HFFc6 (cell line): Measurements from ENCODE around the gene LEMD1. TPM values are rescaled to one million over a fixed set of nuclear protein-coding genes. Genes with fewer than 3 reads are reported as not detected.
"Not testable (repeated sequence)": the region's sequence is repeated elsewhere in the genome, so short reads cannot be mapped to it uniquely, and the experiment has no call there.

ENCODE experiments used
- DNase-seq: peaks from one replicate; pipeline ENCODE4 v3.0.0-alpha.2; 2018
- H3K27ac Mint-ChIP-seq: 2 replicates; pipeline ENCODE4 v1.8.0; 2020; ENCODE audit warnings: mild to moderate bottlenecking, mixed read lengths
- H3K27me3 Mint-ChIP-seq: 2 replicates; pipeline ENCODE4 v1.8.0; 2021; ENCODE audit warnings: mild to moderate bottlenecking, moderate library complexity, mixed read lengths; ENCODE audit not compliant: insufficient read depth
- H3K36me3 Mint-ChIP-seq: 2 replicates; pipeline ENCODE4 v1.8.0; 2021; ENCODE audit warnings: low read depth, mixed read lengths
- H3K4me1 Mint-ChIP-seq: 2 replicates; pipeline ENCODE4 v1.8.0; 2020; ENCODE audit warnings: low read depth, mixed read lengths
- H3K4me3 Mint-ChIP-seq: 2 replicates; pipeline ENCODE4 v1.8.0; 2020; ENCODE audit warnings: mild to moderate bottlenecking, moderate library complexity, mixed read lengths
- H3K9me3 Mint-ChIP-seq: 2 replicates; pipeline ENCODE4 v1.8.0; 2020; ENCODE audit warnings: mild to moderate bottlenecking, mixed read lengths
- total RNA-seq, 6 experiments: library from RNA; stranded (reverse); fragmentation: NEBNext Ultra II Directional; extraction: Animal tissue kit (Norgen Biotek cat#: 25700); gene quantifications; 2 replicates in 1 of 6; 3 replicates in 5 of 6; pipeline ENCODE4 v1.2.3, GENCODE V29; 2021
- TF ChIP-seq, protein P1 (sequence below): fragments of 200-600 bp; sonication (generic); IDR thresholded peaks from 2 replicates; pipeline ENCODE4 v1.5.0; 2021; ENCODE audit warnings: antibody characterized with exemption, mild to moderate bottlenecking

Gene LEMD1
- total RNA-seq, 6 experiments from 2014 or later: not detected

DNA sequence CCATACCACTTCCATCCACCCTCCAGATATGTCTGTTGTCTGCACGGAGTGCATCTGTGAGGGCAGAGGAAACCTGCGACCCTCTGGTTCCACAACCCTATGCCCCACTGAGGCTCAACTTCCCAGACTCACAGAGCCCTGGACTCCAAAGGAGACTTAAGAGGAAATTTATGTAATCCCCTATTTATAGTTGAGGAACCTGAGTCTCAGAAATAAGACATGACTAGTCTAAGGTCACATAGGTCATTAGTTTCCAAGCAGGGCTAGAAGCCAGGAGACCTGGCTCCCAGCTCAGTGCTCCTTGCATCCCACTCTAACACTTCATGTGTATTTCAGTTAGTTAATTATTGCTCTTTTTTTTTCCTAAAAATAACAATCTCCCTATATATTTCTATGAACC, 15.7 kb upstream of the LEMD1 start:
- Mint-ChIP-seq H3K27ac (no peak overlapping the region), H3K9me3 (no peaks in the 10 kb centered on the region), H3K27me3 (peaks cover 52% of the 10 kb centered on the region), H3K4me1 (peaks cover 10% of the 10 kb centered on the region; the same call in 1 of the 2 replicates), H3K4me3 (no peak overlapping the region), H3K36me3 (no peaks in the 10 kb centered on the region)
- no peak for DNase-seq
- TF ChIP-seq, protein P1, sequence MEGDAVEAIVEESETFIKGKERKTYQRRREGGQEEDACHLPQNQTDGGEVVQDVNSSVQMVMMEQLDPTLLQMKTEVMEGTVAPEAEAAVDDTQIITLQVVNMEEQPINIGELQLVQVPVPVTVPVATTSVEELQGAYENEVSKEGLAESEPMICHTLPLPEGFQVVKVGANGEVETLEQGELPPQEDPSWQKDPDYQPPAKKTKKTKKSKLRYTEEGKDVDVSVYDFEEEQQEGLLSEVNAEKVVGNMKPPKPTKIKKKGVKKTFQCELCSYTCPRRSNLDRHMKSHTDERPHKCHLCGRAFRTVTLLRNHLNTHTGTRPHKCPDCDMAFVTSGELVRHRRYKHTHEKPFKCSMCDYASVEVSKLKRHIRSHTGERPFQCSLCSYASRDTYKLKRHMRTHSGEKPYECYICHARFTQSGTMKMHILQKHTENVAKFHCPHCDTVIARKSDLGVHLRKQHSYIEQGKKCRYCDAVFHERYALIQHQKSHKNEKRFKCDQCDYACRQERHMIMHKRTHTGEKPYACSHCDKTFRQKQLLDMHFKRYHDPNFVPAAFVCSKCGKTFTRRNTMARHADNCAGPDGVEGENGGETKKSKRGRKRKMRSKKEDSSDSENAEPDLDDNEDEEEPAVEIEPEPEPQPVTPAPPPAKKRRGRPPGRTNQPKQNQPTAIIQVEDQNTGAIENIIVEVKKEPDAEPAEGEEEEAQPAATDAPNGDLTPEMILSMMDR: no peak

GRCh38 chr1:205436776-205437410, 15.0 kb upstream of the LEMD1 start:
- DNase-seq: no peak
- H3K27ac Mint-ChIP-seq: no peak overlapping the region
- TF ChIP-seq, protein P1: no peak
- H3K4me3 Mint-ChIP-seq: no peak overlapping the region
- H3K9me3 Mint-ChIP-seq: no peaks in the 10 kb centered on the region
- H3K27me3 Mint-ChIP-seq: peaks cover 56% of the 10 kb centered on the region
- no peaks in the 10 kb centered on the region for H3K36me3 Mint-ChIP-seq
- H3K4me1 Mint-ChIP-seq: peaks cover 10% of the 10 kb centered on the region; the same call in 1 of the 2 replicates

DNA sequence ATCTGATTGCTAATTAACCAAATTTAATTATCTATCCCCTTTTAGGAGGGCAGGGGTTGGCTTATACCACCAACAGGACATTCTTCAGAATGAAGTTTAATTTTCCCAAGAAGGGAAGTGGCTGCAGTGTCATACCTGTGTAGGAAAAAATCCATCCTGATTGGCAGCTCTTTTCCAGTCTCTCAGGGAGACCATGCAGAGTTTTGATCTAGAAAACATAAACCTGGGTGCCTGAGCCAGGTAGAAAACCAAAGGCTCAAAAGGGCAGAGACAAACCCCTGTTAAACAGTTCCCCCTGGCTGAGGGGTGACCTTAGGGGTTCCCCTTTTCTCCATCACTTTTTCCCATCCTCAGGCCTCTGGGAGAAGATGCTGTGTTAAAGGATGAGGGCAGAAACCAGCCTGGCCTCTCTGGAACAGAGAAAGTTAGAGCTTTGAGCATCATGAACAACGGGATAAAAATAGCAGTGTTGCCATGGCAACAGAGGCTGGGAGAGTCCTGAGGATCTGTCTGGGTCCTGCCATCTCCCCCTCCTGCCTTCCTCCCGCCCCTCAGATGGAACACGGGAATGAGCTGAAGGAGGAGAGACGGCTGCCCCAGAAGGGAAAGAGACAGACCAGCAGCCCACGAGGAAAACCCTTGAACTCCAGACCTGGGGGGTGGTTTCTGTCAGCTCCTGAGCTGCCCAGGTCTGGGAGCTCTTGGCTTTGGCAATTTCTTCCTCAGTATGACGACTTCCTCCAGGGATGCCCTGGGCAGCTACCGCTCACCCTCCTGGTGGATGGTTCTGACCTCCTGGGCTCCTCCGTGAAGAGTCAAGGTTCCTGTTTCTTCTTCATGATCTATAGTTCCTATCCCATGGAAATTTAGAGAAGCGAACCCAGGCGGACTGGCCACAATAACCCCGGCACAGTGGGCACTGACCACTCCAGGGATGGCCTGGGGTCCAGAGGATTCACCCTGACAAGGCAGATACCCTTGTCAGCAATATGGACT, 14.0 kb upstream of the LEMD1 start:
- no peak overlapping the region for H3K27ac Mint-ChIP-seq
- TF ChIP-seq, protein P1: no peak
- no peaks in the 10 kb centered on the region for H3K9me3 Mint-ChIP-seq
- H3K4me3 Mint-ChIP-seq: no peak overlapping the region
- H3K4me1 Mint-ChIP-seq: peaks cover 4% of the 10 kb centered on the region; the same call in 1 of the 2 replicates
- H3K27me3 Mint-ChIP-seq: peaks cover 56% of the 10 kb centered on the region
- DNase-seq: no peak
- no peaks in the 10 kb centered on the region for H3K36me3 Mint-ChIP-seq

DNA sequence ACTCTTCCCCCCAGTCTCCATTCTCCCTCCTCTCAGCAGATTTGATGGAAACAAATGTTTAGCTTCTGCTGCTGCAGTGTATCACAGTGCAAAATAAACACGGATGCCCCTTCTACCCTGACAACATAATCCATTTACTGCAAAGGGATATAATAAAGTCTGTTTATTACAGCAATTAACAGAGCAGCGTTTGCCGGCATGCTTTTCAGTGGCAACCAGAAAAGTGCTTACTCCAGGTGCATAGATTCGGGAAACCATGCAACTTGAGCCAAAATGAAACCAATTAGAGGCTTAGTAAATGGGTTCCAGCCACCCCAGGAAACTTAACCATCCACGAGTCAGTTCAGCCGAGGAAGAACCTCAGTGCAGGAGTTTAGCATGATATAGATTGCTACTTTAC, 12.9 kb upstream of the LEMD1 start:
- Mint-ChIP-seq H3K36me3 (no peaks in the 10 kb centered on the region), H3K4me1 (no peaks in the 10 kb centered on the region), H3K4me3 (no peak overlapping the region), H3K27ac (no peak overlapping the region), H3K9me3 (no peaks in the 10 kb centered on the region), H3K27me3 (peaks cover 50% of the 10 kb centered on the region)
- DNase-seq: no peak
- TF ChIP-seq, protein P1: no peak

DNA sequence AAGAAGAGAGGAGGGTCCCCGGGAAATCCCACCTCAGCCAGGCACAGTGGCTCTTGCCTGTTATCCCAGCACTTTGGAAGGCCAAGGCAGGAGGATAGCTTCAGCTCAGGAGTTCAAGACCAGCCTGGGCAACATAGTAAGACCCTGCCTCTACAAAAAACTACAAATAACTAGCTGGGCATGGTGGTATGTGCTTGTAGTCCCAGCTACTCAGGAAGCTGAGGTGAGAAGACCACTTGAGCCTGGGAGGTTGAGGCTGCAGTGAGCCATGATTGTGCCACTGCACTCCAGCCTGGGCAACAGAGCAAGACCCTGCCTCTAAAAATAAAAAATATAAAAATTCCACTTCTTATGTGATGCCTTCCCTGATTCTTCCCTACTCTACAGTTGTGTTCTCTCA, 10.8 kb upstream of the LEMD1 start:
- not testable (repeated sequence) for H3K27ac Mint-ChIP-seq, DNase-seq, H3K4me3 Mint-ChIP-seq, H3K4me1 Mint-ChIP-seq, H3K9me3 Mint-ChIP-seq, H3K36me3 Mint-ChIP-seq
- H3K27me3 Mint-ChIP-seq: peaks cover 55% of the 10 kb centered on the region

DNA sequence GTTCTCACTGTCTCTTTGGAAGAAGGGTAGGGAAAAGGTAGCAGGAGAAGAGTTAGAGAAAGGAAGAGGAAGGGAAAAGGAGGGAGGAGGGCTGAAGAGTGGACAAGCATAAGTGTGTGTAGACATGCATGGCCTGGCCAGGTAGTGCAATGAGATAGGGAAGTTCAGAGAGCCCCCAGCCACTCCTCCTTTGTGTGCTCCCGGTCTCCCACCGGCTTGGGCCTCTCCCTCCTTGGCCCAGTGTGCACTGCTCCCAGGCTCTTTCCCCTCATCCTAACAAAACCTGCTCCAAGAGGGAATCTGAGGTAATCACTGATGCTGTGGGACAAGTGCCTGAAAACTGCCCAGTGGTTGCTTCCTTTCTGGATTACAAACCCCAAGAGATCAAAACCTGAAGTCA, 10.3 kb upstream of the LEMD1 start:
- no peak for DNase-seq
- H3K36me3 Mint-ChIP-seq: no peaks in the 10 kb centered on the region
- no peaks in the 10 kb centered on the region for H3K9me3 Mint-ChIP-seq
- no peak overlapping the region for H3K27ac Mint-ChIP-seq
- peaks cover 58% of the 10 kb centered on the region for H3K27me3 Mint-ChIP-seq
- no peaks in the 10 kb centered on the region for H3K4me1 Mint-ChIP-seq
- no peak overlapping the region for H3K4me3 Mint-ChIP-seq
- TF ChIP-seq, protein P1: no peak
